Right lobe of liver (tissue), 6 donors: Measurements from ENCODE around the gene LRRC71. TPM values are rescaled to one million over a fixed set of nuclear protein-coding genes. Genes with fewer than 3 reads are reported as not detected.

Experiments used
- ATAC-seq, 4 donors: fragments of 200-7000 bp; cut with Tn5 transposase; one replicate each; pipeline ENCODE4 v1.9.1; 2020; ENCODE audit warnings: mild to moderate bottlenecking in 4 of 4, moderate library complexity in 4 of 4
- DNase-seq, 3 donors: peaks; one replicate each; pipeline ENCODE4 v3.0.0-alpha.2; 2020
- H3K27ac ChIP-seq, 3 donors: fragments of 200-600 bp; one replicate each; pipeline ENCODE4 v1.8.0; 2022
- H3K27me3 ChIP-seq, 2 donors: fragments of 200-600 bp; one replicate each; pipeline ENCODE4 v1.8.0; 2022
- H3K36me3 ChIP-seq, 4 donors: fragments of 200-600 bp; sonication (generic) in 1 of 4; one replicate each; pipeline versions ENCODE4 v1.5.1 to v1.8.0; 2017 to 2022; ENCODE audit warnings: control low read depth in 1 of 4
- H3K4me1 ChIP-seq, 4 donors: fragments of 200-600 bp; sonication (generic) in 1 of 4; one replicate each; pipeline versions ENCODE4 v1.5.1 to v1.8.0; 2017 to 2022; ENCODE audit warnings: control low read depth in 1 of 4
- H3K4me3 ChIP-seq, 3 donors: fragments of 200-600 bp; one replicate each; pipeline ENCODE4 v1.8.0; 2022
- H3K9me3 ChIP-seq, 4 donors: fragments of 200-600 bp; sonication (generic) in 1 of 4; one replicate each; pipeline versions ENCODE4 v1.5.1 to v1.8.0; 2017 to 2022; ENCODE audit warnings: control low read depth in 1 of 4
- POLR2A ChIP-seq: fragments of 450-650 bp; IDR thresholded peaks from one replicate; pipeline ENCODE4 v1.6.1; 2017; ENCODE audit warnings: antibody characterized with exemption, mild to moderate bottlenecking
- whole genome bisulfite sequencing: methylation state at CpG from one replicate; pipeline ENCODE4 v1.1.6; 2018; ENCODE audit warnings: low coverage, low lambda C conversion rate; ENCODE audit not compliant: insufficient coverage; ENCODE audit errors: missing lambda C conversion rate; 5-methylcytosine and 5-hydroxymethylcytosine counted together
- intact Hi-C, 2 donors: fragments of 100-400 bp; cut with DNase I; formaldehyde crosslinking; loops; one replicate each; pipeline versions ENCODE4 v1.11.2 to v1.14.1; 2022
- total RNA-seq, 6 experiments: library from RNA; depleted of rRNA in 2 of 6; stranded (reverse); fragments of >200 nt in 2 of 6; fragmentation: NEBNext Ultra II Directional in 3 of 6; extraction: Animal tissue kit (Norgen Biotek cat#: 25700) in 3 of 6; gene quantifications; one replicate each; pipeline versions ENCODE4 v1.1.0 to v1.2.4, GENCODE V29; 2016 to 2023
- TF ChIP-seq, protein P1 (sequence below), 4 donors: fragments of 200-600 bp in 3 of 4; fragments of 450-650 bp in 1 of 4; IDR thresholded peaks; one replicate each; pipeline versions ENCODE4 v1.5.1 to v1.8.0; 2016 to 2022; ENCODE audit warnings: antibody characterized with exemption in 4 of 4, mild to moderate bottlenecking in 2 of 4
- donor health status: DM: no; HTN: yes; CAD: no.
- donor health status: DM: no; HTN: no; CAD: no.
- donor health status: DM: no; HTN: no; CAD: no.
- donor health status: DM: no; HTN: yes; CAD: no.
- donor health status: DM: no; HTN: yes; CAD: no.

LRRC71 gene
- total RNA-seq, 6 experiments from 2014 or later = 0.12 to 0.20 TPM; not detected in 4

- intact Hi-C loops = no loop called here
- no peak for TF ChIP-seq POLR2A
- TF ChIP-seq, protein P1, sequence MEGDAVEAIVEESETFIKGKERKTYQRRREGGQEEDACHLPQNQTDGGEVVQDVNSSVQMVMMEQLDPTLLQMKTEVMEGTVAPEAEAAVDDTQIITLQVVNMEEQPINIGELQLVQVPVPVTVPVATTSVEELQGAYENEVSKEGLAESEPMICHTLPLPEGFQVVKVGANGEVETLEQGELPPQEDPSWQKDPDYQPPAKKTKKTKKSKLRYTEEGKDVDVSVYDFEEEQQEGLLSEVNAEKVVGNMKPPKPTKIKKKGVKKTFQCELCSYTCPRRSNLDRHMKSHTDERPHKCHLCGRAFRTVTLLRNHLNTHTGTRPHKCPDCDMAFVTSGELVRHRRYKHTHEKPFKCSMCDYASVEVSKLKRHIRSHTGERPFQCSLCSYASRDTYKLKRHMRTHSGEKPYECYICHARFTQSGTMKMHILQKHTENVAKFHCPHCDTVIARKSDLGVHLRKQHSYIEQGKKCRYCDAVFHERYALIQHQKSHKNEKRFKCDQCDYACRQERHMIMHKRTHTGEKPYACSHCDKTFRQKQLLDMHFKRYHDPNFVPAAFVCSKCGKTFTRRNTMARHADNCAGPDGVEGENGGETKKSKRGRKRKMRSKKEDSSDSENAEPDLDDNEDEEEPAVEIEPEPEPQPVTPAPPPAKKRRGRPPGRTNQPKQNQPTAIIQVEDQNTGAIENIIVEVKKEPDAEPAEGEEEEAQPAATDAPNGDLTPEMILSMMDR (IDR thresholded peaks at IDR 0.05) = no peak
- H3K4me1 ChIP-seq = peaks cover 0 to 3% (median 0%) of the 10 kb centered on the region in 4 donors
- no peak for ATAC-seq
- H3K9me3 ChIP-seq = no peaks in the 10 kb centered on the region
- no peaks in the 10 kb centered on the region for H3K36me3 ChIP-seq
- DNase-seq = no peak
- no peaks in the 10 kb centered on the region for H3K27me3 ChIP-seq
- 27% methylated on average over 2 of the region's 3 CpGs for WGBS
- no peak overlapping the region for H3K4me3 ChIP-seq
- H3K27ac ChIP-seq = no peak overlapping the region
These were observed 33.1 kb upstream of the LRRC71 start for GRCh38 chr1:156887317-156887716.

DNA sequence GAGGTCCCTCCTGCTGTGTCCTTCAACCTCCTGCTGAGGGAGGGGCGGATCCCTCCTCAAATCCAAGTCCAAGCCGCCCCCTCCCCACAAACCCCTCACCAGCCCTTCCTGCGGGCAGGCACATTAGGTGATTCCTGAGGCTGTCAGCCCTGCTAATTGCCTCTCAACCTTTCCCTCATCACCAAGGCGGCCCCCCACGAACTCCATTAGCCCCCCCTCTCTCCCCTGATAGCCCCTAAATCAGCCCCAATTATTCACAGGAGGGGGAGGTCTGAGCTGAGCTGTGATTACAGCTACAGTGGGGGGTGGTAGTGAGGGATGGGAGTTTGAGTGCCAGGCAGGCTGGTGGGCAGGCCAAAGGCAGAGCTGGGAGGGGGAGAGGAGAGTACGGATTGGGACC is 32.7 kb upstream of the LRRC71 start:
- Histone ChIP-seq H3K36me3 (no peaks in the 10 kb centered on the region), H3K4me1 (peaks cover 0 to 5% (median 0%) of the 10 kb centered on the region in 4 donors), H3K4me3 (no peak overlapping the region), H3K27me3 (no peaks in the 10 kb centered on the region), H3K9me3 (no peaks in the 10 kb centered on the region), H3K27ac (no peak overlapping the region)
- intact Hi-C loops = no loop called here
- TF ChIP-seq POLR2A = no peak
- TF ChIP-seq, protein P1 (IDR thresholded peaks at IDR 0.05) = no peak
- 21% methylated on average over 6 of the region's 6 CpGs for WGBS
- DNase-seq (no peak), ATAC-seq (no peak)

DNA sequence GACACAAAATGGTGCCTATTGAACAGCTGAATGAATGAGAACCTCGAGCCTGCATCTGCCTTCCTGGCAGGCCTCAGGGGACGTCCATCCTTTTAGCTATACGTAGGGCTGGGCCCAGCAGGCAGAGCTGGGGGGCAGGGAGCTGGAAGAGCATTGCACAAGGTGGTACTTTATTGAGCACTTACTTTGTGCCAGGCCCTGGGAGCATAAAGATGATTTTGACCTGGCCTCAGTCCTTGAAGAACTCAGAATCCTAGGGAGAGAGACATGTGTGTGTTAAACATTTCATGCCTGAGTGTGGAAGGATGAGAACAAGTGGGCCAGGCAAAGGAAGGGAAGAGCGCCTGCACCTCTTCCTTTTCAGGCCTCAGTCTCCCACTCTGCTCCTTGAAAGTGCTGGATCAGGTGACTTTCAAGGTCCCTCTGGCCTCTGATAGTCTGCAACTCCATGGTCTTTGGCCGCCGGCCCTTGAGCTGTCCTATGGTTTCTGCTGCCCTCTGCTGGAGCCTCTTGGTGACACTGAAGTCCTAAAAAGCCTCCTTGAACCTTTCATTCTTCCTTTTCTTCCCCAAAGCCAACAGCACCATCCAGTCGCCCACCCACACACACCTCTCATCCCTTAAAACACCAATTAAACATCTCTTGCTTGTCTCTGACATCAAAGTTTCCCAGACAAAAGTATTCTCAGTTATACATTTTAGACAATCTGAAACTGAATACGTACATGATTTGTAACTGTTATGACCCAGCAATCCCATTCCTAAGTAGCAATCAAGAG is 30.4 kb upstream of the LRRC71 start:
- no peak for TF ChIP-seq POLR2A
- TF ChIP-seq, protein P1 (IDR thresholded peaks at IDR 0.05) = peak; percentile 66 to 84 (median 78)
- H3K4me1 ChIP-seq = peaks cover 0 to 5% (median 0%) of the 10 kb centered on the region in 4 donors
- ATAC-seq = peak; percentile 66 to 79 (median 72)
- H3K36me3 ChIP-seq = no peaks in the 10 kb centered on the region
- intact Hi-C loops = no loop called here
- 41% methylated on average over 8 of the region's 8 CpGs for whole genome bisulfite sequencing
- no peaks in the 10 kb centered on the region for H3K9me3 ChIP-seq
- no peak overlapping the region for H3K4me3 ChIP-seq
- no peak overlapping the region for H3K27ac ChIP-seq
- peak; percentile 74 to 79 (median 79) for DNase-seq
- peaks cover 0 to 9% of the 10 kb centered on the region in 2 donors for H3K27me3 ChIP-seq

GRCh38 chr1:156892190-156893047 is 28.0 kb upstream of the LRRC71 start:
- TF ChIP-seq, protein P1 (IDR thresholded peaks at IDR 0.05) = peak; percentile 65 to 88 (median 78)
- no peak for TF ChIP-seq POLR2A

More at GRCh38 chr1:156892190-156893047, 28.0 kb upstream of the LRRC71 start:
- H3K9me3 ChIP-seq = no peaks in the 10 kb centered on the region
- peaks cover 0 to 9% of the 10 kb centered on the region in 2 donors for H3K27me3 ChIP-seq
- DNase-seq = peak; percentile 85 to 92 (median 89)
- H3K36me3 ChIP-seq = no peaks in the 10 kb centered on the region
- peak overlapping the region in 2 of 3 donors; percentile 76 to 91 for H3K27ac ChIP-seq
- peaks cover 0 to 5% (median 0%) of the 10 kb centered on the region in 4 donors for H3K4me1 ChIP-seq
- intact Hi-C loops = no loop called here
- no peak overlapping the region for H3K4me3 ChIP-seq
- 7% methylated on average over 42 of the region's 48 CpGs for WGBS
- peak; percentile 82 to 91 (median 88) for ATAC-seq
